Measurements from ENCODE around the gene GPR63.

The GPR63 gene

DNA sequence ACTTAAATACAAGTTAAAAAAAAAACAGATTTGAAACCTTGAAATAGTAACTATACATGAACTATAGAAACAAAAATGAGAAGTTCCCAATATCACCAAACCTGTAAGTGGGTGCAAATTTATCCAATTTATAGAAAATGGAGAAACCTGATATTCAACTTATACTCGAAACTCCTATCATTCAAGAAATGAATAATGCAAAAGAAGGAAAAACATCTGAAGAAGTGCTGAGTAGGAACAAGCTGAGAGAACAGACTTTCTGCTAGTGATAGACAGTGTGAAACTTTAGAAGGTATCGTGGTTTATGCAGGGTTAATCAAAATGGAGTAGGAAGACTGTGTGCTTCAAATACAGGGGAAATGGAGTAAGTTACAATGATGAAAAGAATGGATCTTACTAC lies 4.5 kb downstream of the GPR63 start:
- in situ Hi-C loops (cut with MboI; ENCODE audit: low pct_unique_long_range_greater_than_20kb, low sequenced_read_pairs, unreplicated experiment), result no loop called here
- TF ChIP-seq, protein P1, sequence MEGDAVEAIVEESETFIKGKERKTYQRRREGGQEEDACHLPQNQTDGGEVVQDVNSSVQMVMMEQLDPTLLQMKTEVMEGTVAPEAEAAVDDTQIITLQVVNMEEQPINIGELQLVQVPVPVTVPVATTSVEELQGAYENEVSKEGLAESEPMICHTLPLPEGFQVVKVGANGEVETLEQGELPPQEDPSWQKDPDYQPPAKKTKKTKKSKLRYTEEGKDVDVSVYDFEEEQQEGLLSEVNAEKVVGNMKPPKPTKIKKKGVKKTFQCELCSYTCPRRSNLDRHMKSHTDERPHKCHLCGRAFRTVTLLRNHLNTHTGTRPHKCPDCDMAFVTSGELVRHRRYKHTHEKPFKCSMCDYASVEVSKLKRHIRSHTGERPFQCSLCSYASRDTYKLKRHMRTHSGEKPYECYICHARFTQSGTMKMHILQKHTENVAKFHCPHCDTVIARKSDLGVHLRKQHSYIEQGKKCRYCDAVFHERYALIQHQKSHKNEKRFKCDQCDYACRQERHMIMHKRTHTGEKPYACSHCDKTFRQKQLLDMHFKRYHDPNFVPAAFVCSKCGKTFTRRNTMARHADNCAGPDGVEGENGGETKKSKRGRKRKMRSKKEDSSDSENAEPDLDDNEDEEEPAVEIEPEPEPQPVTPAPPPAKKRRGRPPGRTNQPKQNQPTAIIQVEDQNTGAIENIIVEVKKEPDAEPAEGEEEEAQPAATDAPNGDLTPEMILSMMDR (IDR thresholded peaks at IDR 0.05; ENCODE audit: extremely low read depth, insufficient read depth, missing control alignments), result no peak
- no peak for DNase-seq (ENCODE audit: low spot score)

GRCh38 chr6:96826865-96827264 lies 10.4 kb downstream of the GPR63 start:
- DNase-seq (ENCODE audit: low spot score), result no peak
- in situ Hi-C loops (cut with MboI; ENCODE audit: low pct_unique_long_range_greater_than_20kb, low sequenced_read_pairs, unreplicated experiment), result no loop called here
- TF ChIP-seq, protein P1 (IDR thresholded peaks at IDR 0.05; ENCODE audit: extremely low read depth, insufficient read depth, missing control alignments), result no peak

GRCh38 chr6:96823743-96824142 lies 13.5 kb downstream of the GPR63 start:
- TF ChIP-seq, protein P1 (IDR thresholded peaks at IDR 0.05; ENCODE audit: extremely low read depth, insufficient read depth, missing control alignments), result no peak
- DNase-seq (ENCODE audit: low spot score), result no peak
- in situ Hi-C loops (cut with MboI; ENCODE audit: low pct_unique_long_range_greater_than_20kb, low sequenced_read_pairs, unreplicated experiment), result no loop called here

DNA sequence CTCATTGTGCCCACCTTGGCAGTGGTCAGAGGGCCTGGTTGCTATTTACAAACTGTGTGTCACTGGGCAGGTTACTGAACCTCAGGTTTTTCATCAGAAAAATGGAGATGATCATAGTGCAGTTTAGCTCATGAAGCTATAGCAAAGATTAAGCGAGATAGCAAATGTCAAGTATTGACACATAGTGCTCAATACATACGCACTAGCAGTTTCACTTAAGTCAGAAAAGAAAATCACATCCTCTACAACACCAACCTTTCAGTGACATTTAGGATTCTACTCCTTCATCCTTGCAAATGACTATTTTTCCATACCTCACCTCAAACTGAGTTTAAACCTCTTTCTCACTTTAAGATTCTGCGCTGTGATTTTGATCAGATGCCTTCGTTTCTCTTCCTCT lies 16.2 kb downstream of the GPR63 start:
- no peak for DNase-seq (ENCODE audit: low spot score)
- TF ChIP-seq, protein P1 (IDR thresholded peaks at IDR 0.05; ENCODE audit: extremely low read depth, insufficient read depth, missing control alignments), result no peak
- in situ Hi-C loops (cut with MboI; ENCODE audit: low pct_unique_long_range_greater_than_20kb, low sequenced_read_pairs, unreplicated experiment), result no loop called here

DNA sequence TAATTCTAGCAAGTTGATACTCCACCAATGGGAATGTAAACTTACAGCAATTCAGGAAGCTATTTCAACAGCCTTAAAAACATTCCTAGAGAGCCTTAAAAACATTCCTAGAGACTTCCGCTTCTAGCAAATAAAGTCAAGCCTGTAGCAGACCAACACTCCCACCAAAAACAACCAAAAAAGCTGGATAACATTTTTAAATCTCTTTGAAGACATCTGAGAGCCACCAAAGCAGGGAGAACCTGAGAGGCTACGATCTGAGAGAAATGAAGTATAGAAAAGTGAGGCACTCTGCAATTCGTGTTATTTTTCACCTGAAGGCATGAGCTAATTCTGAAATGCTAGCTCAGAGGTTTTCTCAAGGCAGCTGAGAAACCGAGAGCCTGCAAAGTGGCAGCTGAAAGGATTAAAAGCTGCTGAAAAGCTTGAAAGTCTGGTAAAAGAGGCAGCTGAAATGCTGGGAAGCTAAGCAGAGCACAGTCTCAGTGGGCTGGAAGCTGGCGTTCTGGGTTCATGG lies 20.9 kb downstream of the GPR63 start:
- in situ Hi-C loops (cut with MboI; ENCODE audit: low pct_unique_long_range_greater_than_20kb, low sequenced_read_pairs, unreplicated experiment), result no loop called here
- DNase-seq (ENCODE audit: low spot score), result no peak
- TF ChIP-seq, protein P1 (IDR thresholded peaks at IDR 0.05; ENCODE audit: extremely low read depth, insufficient read depth, missing control alignments), result no peak

GRCh38 chr6:96814625-96815024 lies 22.7 kb downstream of the GPR63 start:
- in situ Hi-C loops (cut with MboI; ENCODE audit: low pct_unique_long_range_greater_than_20kb, low sequenced_read_pairs, unreplicated experiment), result no loop called here
- TF ChIP-seq, protein P1 (IDR thresholded peaks at IDR 0.05; ENCODE audit: extremely low read depth, insufficient read depth, missing control alignments), result no peak
- DNase-seq (ENCODE audit: low spot score), result no peak

All from GM13977 (cell line).